Activated CD8-positive, alpha-beta memory T cell treated with anti-CD3 and anti-CD28 coated beads, Interleukin-2, amount 50 U/mL, for 1 hour (primary cell): ENCODE data around the gene TGFBR1.

Source experiments
- DNase-seq: peaks from one replicate; pipeline ENCODE4 v3.0.0-alpha.2; 2020; ENCODE audit errors: extremely low read depth

TGFBR1 gene

GRCh38 chr9:99169982-99170761 lies 65.3 kb downstream of the TGFBR1 start:
- no peak for DNase-seq

GRCh38 chr9:99171225-99172123 lies 66.6 kb downstream of the TGFBR1 start:
- DNase-seq = no peak

GRCh38 chr9:99172124-99173091 lies 67.5 kb downstream of the TGFBR1 start:
- no peak for DNase-seq

- DNase-seq = no peak
Observed at GRCh38 chr9:99173570-99174504, 68.9 kb downstream of the TGFBR1 start.

GRCh38 chr9:99176527-99177013 lies 71.7 kb downstream of the TGFBR1 start:
- no peak for DNase-seq

- no peak for DNase-seq
Observed at GRCh38 chr9:99177576-99178366, 72.9 kb downstream of the TGFBR1 start.

GRCh38 chr9:99178912-99179872 lies 74.3 kb downstream of the TGFBR1 start:
- no peak for DNase-seq

GRCh38 chr9:99180199-99180598 lies 75.3 kb downstream of the TGFBR1 start:
- no peak for DNase-seq

GRCh38 chr9:99180662-99181061 lies 75.7 kb downstream of the TGFBR1 start:
- no peak for DNase-seq

- no peak for DNase-seq
Observed at GRCh38 chr9:99181206-99181605, 76.3 kb downstream of the TGFBR1 start.

GRCh38 chr9:99181621-99182020 lies 76.7 kb downstream of the TGFBR1 start:
- DNase-seq = no peak

GRCh38 chr9:99182356-99182755 lies 77.4 kb downstream of the TGFBR1 start:
- DNase-seq = no peak

- no peak for DNase-seq
Observed at GRCh38 chr9:99183616-99184015, 78.7 kb downstream of the TGFBR1 start.

GRCh38 chr9:99184110-99184474 lies 79.2 kb downstream of the TGFBR1 start:
- no peak for DNase-seq

- DNase-seq = peak; percentile 57
Observed at GRCh38 chr9:99184475-99185347, 79.8 kb downstream of the TGFBR1 start.

GRCh38 chr9:99185348-99185632 lies 80.4 kb downstream of the TGFBR1 start:
- no peak for DNase-seq

GRCh38 chr9:99185934-99186333 lies 81.0 kb downstream of the TGFBR1 start:
- no peak for DNase-seq

- no peak for DNase-seq
Observed at GRCh38 chr9:99187311-99187710, 82.4 kb downstream of the TGFBR1 start.
